Caki2 (cell line): ENCODE results near the gene RFC3. TPM values are rescaled to one million over a fixed set of nuclear protein-coding genes. Genes with fewer than 3 reads are reported as not detected.
"Not testable (repeated sequence)": the region's sequence is repeated elsewhere in the genome, so short reads cannot be mapped to it uniquely, and the experiment has no call there.

ENCODE experiments used
- DNase-seq: peaks from one replicate; pipeline ENCODE4 v3.0.0-alpha.2; 2015; ENCODE audit warnings: low read depth
- in situ Hi-C: cut with HindIII; loops from 2 replicates; pipeline ENCODE4 v1.10.0; 2016; ENCODE audit warnings: low sequenced_read_pairs, low pct_unique_long_range_greater_than_20kb, mixed read lengths
- total RNA-seq: library from RNA; depleted of rRNA; stranded (reverse); fragments of >200 nt; shearing (Covaris generic); gene quantifications from 2 replicates; pipeline ENCODE4 v1.2.3, GENCODE V29; 2014; ENCODE audit warnings: low replicate concordance

RFC3 gene
- total RNA-seq, 1 experiment from 2014 or later, result 19.0 TPM

DNA sequence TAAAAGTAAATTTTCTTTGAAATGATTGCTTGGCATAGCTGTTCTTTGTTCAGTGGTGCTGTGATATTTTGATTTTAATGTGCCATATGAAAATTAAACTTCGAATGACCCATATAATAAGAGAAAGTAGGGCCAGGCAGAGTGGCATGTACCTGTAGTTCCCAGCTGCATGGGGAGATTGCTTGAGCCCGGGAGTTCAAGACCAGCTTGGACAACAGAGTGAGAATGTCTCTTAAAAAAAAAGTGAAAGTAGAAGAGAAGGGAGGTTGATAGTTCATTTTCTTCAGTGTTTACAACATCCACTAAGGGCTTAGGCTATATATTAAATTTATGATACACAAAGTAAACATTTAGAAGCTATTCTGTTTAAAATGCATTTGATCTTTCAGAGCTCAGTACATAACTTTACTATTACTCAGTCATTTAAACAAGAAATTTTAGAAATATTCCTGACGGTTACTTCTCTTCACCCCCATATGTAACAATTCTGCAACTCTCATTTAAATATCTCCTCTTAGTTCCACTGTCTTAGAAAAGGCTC, 17.2 kb upstream of the RFC3 start:
- DNase-seq, result no peak
- in situ Hi-C loops, result no loop called here

GRCh38 chr13:33806470-33807248, 11.3 kb upstream of the RFC3 start:
- no peak for DNase-seq
- in situ Hi-C loops, result no loop called here

- in situ Hi-C loops, DNase-seq: not testable (repeated sequence)
Measured at GRCh38 chr13:33812829-33813228, 5.1 kb upstream of the RFC3 start.

DNA sequence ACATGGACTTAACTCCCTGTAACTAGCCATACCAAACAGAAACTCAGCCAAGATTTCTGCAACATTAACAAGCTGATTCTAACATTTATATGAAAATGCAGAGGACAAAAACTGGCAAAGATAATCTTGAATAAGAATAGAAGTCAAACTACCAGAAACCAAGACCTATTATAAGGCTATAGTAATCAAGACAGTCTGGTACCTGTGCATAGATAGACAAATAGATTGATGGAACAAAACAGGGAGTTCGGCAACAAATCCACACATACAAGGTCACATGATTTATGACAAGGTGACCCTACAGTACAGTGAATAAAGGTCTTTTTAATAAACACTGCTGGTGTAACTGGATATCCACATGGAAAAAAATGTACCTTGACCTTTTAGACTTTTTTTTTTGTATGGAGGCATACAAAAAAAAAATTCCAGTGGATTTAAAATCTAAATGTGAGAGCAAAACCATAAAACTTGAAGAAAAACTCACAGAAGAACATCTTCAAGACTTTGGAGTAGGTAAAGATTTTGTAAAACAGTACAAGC, 2.9 kb upstream of the RFC3 start:
- no peak for DNase-seq
- in situ Hi-C loops, result no loop called here

DNA sequence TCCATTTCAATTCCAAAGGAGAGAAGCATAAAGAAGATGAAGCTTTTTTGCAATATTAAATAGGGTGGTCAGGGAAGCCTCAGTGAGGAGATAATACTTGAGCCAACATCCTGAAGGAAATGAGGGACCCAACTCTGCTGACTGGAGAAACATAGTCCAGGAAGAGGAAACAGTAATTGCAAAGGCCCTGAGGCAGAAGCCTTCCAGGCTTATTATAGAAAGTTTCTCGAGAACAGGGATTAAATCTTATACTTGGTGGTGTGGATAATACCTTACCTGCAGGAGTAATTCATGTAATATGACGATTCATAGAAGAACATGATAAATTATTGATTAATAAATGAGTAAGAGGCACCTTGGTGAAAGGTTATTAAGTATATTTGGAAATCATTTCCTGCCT, 1.0 kb upstream of the RFC3 start:
- no peak for DNase-seq
- in situ Hi-C loops, result no loop called here

- in situ Hi-C loops, result no loop called here
Measured at GRCh38 chr13:33817513-33817900, 442 bp upstream of the RFC3 start.

GRCh38 chr13:33825083-33825482, 7.1 kb downstream of the RFC3 start:
- in situ Hi-C loops, result no loop called here
- no peak for DNase-seq

More at GRCh38 chr13:33817513-33817900, 442 bp upstream of the RFC3 start:
- DNase-seq, result no peak

DNA sequence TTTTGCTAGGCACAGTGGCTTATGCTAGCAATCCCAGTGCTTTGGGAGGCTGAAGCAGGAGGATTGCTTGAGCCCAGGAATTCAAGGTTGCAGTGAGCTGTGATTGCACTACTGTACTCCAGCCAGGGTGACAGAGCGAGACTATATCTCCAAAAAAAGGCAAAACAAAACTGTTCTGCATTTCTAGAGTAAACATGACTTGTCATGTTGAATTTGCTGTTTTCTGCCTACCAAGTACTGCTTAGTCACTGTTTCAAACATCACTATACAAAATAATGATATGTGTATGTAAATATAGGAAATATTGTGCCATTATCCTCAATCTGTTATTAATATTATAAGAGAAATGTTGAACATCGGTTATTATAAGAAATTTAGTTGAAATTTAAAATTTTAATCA, 9.2 kb downstream of the RFC3 start:
- DNase-seq, result no peak
- in situ Hi-C loops, result no loop called here

DNA sequence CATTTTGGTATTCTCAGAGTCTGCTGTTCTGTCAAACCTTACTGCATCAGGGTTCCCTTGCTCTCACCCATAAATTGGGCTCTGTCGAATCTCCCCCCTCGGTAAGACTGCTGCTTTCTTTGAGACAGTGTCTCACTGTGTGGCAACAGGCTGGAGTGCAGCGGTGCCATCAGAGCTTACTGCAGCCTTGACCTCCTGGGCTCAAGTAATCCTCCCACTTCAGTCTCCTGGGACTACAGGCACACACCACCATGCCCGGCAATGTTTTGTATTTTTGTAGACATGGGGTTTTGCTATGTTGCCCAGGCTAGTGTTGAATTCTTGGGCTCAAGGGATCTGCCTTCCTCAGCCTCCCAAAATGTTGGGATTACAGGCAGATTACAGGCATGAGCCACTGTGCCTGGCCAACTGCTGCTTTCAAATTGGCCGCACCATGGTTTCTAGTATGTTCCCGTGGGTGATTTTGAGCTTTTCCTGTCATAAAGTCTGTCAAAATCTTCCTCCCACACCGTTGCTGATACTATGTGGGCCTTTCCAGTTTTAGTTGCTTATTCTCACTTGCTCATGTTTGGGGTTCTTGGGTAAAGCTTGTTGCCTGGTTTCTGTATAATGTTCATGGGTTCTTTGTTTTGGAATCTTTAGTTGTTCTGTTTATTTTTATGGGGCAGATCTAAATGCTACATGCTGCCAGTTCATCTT, 10.6 kb downstream of the RFC3 start:
- no peak for DNase-seq

DNA sequence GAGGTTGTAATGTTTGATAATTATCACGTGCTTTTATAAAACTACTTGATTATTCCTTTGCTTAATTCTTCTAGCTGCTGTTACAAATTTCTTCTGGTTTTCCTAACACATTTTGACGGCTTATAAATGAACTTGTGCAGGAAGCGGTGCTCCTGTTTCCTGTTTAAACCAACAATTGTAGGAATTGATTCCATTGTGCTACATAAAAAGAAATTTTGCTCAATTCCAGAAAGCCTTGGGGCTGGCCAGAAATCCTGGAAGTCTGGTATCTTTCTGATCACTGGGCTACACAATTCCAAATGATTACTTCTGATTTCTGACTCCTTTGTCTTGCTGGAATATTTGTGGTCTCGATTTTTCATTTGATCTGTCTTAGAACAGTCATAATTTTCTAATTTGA, 14.9 kb downstream of the RFC3 start:
- DNase-seq, result no peak
- in situ Hi-C loops, result no loop called here

More for the DNA sequence above, 10.6 kb downstream of the RFC3 start:
- in situ Hi-C loops, result no loop called here

GRCh38 chr13:33838647-33839046, 20.7 kb downstream of the RFC3 start:
- no peak for DNase-seq
- in situ Hi-C loops, result no loop called here

DNA sequence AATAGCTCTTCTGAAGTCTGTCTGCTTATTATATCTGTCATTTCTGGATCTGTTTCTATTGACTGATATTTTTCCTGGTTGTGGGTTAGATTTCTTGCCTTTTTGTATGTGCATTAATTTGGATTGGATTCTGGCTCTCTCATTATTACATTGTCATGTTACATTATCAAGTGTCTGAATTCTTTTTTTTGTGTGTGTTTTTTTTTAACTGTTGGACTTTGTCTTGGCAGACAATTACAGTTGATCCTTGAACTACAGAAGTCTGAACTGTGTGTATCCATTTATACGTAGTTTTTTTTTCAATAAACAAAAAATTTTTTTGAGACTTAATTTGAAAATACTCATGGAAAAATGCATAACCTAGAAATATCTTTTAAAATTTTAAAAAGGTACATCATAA, 22.5 kb downstream of the RFC3 start:
- no peak for DNase-seq
- in situ Hi-C loops, result no loop called here

DNA sequence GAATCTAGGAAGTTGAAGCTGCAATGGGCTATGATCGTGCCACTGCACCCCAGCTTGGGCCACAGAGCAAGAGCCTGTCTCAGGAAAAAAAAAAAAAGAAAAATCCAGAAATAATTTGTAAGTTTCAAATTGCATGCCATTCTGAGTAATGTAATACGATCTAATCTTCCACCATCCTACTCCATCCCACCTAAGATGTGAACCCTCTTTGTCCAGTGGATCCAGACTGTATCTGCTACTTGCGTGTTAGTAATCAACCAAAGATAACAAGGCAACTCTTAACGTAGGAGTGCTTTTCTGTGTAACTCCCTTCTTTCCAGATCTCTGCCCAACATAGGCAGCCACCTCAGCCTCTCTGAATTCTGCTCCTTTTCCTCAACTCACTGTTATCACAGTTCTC, 24.3 kb downstream of the RFC3 start:
- DNase-seq, result no peak

DNA sequence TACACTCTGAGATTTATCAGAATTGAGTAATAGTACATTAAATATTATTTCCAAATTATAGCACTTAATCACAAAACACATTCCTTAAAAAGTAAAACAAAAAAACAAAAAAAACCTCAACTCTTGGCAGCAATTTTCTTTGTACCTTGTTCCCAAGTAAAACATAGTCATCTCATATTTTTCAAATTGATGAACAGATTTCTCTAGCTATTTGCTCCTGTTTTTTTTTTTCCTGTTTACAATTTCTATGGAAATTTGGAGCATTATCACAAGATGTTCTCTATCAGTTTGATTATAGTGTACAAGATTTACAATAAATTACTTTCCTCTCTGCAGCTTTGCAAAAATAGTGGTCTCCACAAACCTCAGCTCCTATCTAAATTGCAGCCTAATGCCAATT, 25.0 kb downstream of the RFC3 start:
- no peak for DNase-seq
- in situ Hi-C loops, result no loop called here

More for the DNA sequence above, 24.3 kb downstream of the RFC3 start:
- in situ Hi-C loops, result no loop called here

- in situ Hi-C loops, result no loop called here
Measured at GRCh38 chr13:33845572-33846302, 27.8 kb downstream of the RFC3 start.

GRCh38 chr13:33846303-33847062, 28.5 kb downstream of the RFC3 start:
- DNase-seq, result no peak
- in situ Hi-C loops, result no loop called here

More at GRCh38 chr13:33845572-33846302, 27.8 kb downstream of the RFC3 start:
- DNase-seq, result no peak

DNA sequence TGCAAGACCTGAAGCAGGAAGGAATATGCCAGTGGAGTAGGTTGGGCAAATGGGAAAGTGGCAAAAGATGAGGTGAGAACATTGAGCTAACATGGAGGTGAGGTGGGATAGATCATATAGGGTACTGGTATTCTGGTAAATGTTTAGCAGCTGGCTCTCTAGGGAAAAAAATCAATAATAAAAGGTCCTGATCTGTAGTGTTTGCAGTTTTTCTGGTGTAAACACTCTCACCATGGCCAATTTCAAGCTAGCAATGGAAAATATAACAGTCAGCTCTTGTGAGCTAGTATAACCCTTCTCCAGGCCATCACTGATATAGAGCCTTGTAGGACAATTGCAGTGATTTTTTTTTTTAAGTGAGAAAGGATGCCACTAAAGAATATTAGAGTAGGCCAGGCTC, 31.3 kb downstream of the RFC3 start:
- in situ Hi-C loops, result no loop called here
- DNase-seq, result no peak

DNA sequence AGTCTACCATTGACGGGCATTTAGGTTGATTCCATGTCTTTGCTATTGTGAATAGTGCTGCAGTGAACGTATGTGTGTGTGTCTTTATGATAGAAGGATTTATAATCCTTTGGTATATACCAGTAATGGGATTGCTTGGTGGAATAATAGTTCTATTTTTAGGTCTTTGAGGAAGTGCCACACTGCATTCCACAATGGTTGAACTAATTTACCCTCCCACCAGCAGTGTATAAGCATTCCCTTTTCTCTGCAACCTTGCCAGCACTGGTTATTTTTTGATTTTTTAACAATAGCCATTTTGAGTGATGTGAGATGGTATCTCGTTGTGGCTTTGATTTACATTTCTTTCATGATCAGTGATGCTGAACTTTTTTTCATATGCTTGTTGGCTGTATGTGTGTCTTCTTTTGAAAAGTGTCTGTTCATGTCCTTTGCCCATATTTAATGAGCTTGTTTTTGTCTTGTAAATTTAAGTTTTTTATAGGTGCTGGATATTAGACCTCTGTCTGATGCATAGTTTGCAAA, 37.5 kb downstream of the RFC3 start:
- in situ Hi-C loops, result no loop called here
- no peak for DNase-seq
